ENCODE results near the gene ENDOG.

- TF ChIP-seq, protein P1, sequence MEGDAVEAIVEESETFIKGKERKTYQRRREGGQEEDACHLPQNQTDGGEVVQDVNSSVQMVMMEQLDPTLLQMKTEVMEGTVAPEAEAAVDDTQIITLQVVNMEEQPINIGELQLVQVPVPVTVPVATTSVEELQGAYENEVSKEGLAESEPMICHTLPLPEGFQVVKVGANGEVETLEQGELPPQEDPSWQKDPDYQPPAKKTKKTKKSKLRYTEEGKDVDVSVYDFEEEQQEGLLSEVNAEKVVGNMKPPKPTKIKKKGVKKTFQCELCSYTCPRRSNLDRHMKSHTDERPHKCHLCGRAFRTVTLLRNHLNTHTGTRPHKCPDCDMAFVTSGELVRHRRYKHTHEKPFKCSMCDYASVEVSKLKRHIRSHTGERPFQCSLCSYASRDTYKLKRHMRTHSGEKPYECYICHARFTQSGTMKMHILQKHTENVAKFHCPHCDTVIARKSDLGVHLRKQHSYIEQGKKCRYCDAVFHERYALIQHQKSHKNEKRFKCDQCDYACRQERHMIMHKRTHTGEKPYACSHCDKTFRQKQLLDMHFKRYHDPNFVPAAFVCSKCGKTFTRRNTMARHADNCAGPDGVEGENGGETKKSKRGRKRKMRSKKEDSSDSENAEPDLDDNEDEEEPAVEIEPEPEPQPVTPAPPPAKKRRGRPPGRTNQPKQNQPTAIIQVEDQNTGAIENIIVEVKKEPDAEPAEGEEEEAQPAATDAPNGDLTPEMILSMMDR (IDR thresholded peaks at IDR 0.05) = no peak
- TF ChIP-seq POLR2AphosphoS5 (IDR thresholded peaks at IDR 0.05) (no peak), POLR2A (IDR thresholded peaks at IDR 0.05) (no peak)
These were observed 4.2 kb downstream of the ENDOG start for GRCh38 chr9:128822407-128823042.

Measured in breast epithelium (tissue), 3 donors.